ENCODE results near the gene NEMF.

DNA sequence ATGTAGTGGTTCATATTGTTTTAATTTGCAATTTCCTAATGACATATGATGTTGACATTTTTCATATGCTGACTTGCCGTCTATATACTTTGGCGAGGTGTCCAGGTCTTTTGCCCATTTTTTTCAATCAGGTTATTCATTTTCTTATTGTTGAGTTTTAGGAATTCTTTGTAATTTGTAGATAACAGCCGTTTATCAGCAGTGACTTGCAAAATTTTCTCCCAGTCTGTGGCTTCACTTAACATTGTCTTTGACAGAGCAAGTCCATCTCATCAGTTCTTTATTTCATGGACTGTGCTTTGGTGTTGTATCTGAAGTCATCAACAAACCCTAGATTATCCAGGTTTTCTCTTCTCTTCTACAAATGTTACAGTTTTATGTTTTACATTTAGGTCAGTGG is 97.2 kb downstream of the NEMF start:
- TF ChIP-seq, protein P1, sequence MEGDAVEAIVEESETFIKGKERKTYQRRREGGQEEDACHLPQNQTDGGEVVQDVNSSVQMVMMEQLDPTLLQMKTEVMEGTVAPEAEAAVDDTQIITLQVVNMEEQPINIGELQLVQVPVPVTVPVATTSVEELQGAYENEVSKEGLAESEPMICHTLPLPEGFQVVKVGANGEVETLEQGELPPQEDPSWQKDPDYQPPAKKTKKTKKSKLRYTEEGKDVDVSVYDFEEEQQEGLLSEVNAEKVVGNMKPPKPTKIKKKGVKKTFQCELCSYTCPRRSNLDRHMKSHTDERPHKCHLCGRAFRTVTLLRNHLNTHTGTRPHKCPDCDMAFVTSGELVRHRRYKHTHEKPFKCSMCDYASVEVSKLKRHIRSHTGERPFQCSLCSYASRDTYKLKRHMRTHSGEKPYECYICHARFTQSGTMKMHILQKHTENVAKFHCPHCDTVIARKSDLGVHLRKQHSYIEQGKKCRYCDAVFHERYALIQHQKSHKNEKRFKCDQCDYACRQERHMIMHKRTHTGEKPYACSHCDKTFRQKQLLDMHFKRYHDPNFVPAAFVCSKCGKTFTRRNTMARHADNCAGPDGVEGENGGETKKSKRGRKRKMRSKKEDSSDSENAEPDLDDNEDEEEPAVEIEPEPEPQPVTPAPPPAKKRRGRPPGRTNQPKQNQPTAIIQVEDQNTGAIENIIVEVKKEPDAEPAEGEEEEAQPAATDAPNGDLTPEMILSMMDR (conservative IDR thresholded peaks at IDR 0.05; ENCODE audit: low read depth, low read length): no peak
- TF ChIP-seq EZH2 (IDR thresholded peaks at IDR 0.05; ENCODE audit: low read length, unreplicated experiment): no peak
